HUES48 (cell line): ENCODE measurements around the gene LRBA.

ENCODE experiments used
- H3K27ac ChIP-seq: one replicate; pipeline ENCODE4 v1.7.0; 2013; ENCODE audit warnings: low read depth, low read length, inconsistent platforms
- H3K27me3 ChIP-seq: 2 replicates; pipeline ENCODE4 v1.6.1; 2013; ENCODE audit warnings: mild to moderate bottlenecking, low read length; ENCODE audit not compliant: control insufficient read depth, insufficient read depth
- H3K36me3 ChIP-seq: 2 replicates; pipeline ENCODE4 v1.6.1; 2013; ENCODE audit warnings: low read length; ENCODE audit not compliant: control insufficient read depth, insufficient read depth
- H3K4me1 ChIP-seq: 2 replicates; pipeline ENCODE4 v1.6.1; 2013; ENCODE audit warnings: mild to moderate bottlenecking, low read length; ENCODE audit not compliant: control insufficient read depth, insufficient read depth
- H3K4me3 ChIP-seq: 2 replicates; pipeline ENCODE4 v1.5.1; 2013; ENCODE audit warnings: mild to moderate bottlenecking, low read depth, low read length
- H3K9ac ChIP-seq: 2 replicates; pipeline ENCODE4 v1.6.1; 2013; ENCODE audit warnings: mild to moderate bottlenecking, low read depth, low read length, moderate library complexity
- H3K9me3 ChIP-seq: 2 replicates; pipeline ENCODE4 v1.6.1; 2013; ENCODE audit warnings: low read length; ENCODE audit not compliant: control insufficient read depth, insufficient read depth

The LRBA gene

DNA sequence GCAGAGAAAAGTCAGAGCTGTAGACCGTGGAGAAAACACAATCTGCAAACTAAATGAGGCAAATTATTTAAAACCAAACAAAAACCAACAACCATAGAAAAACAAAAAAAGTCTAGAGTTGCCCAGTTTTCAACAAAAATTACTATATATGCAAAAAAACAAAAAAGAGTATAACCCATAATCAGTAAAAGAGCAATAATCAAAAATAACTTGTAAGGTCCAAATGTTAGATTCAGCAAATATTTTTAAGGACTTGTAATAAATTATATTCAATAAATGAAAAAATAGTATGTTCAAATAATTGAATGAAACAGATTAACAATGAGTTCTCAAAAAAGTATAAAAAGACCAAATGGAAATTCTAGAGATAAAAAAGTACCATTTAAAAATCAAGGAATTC lies 130.5 kb downstream of the LRBA start:
- Histone ChIP-seq H3K27ac (no peak overlapping the region), H3K36me3 (0 out of 2 replicates have a peak, but pooled peaks cover 14% of the 10 kb centered on the region), H3K9ac (no peak overlapping the region), H3K4me3 (no peak overlapping the region), H3K27me3 (no peaks in the 10 kb centered on the region), H3K9me3 (no peaks in the 10 kb centered on the region; the same call in 1 of the 2 replicates), H3K4me1 (no peaks in the 10 kb centered on the region)

DNA sequence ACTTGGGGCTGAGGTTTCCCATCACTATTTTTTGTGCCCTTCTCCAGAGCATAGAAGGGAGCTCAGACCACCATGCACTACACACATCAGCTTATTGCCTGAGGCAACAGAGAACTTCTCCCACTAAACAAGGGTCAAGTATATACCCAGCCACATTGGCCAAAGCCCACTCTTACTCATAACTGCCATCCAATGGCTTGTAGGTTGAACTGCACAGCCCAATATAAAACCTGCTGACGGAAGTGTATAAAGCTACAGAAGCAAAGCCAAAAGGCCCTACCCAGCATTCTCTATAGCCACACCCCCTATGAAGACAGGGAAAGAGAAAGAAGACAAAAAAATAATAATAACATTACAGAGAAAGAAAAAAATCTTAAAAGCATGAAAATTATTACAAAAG lies 139.7 kb downstream of the LRBA start:
- H3K4me3 ChIP-seq = no peak overlapping the region
- H3K27me3 ChIP-seq = no peaks in the 10 kb centered on the region
- no peak overlapping the region for H3K9ac ChIP-seq
- peaks cover 15% of the 10 kb centered on the region for H3K36me3 ChIP-seq
- no peak overlapping the region for H3K27ac ChIP-seq
- no peaks in the 10 kb centered on the region for H3K4me1 ChIP-seq
- H3K9me3 ChIP-seq = no peaks in the 10 kb centered on the region; the same call in 1 of the 2 replicates

DNA sequence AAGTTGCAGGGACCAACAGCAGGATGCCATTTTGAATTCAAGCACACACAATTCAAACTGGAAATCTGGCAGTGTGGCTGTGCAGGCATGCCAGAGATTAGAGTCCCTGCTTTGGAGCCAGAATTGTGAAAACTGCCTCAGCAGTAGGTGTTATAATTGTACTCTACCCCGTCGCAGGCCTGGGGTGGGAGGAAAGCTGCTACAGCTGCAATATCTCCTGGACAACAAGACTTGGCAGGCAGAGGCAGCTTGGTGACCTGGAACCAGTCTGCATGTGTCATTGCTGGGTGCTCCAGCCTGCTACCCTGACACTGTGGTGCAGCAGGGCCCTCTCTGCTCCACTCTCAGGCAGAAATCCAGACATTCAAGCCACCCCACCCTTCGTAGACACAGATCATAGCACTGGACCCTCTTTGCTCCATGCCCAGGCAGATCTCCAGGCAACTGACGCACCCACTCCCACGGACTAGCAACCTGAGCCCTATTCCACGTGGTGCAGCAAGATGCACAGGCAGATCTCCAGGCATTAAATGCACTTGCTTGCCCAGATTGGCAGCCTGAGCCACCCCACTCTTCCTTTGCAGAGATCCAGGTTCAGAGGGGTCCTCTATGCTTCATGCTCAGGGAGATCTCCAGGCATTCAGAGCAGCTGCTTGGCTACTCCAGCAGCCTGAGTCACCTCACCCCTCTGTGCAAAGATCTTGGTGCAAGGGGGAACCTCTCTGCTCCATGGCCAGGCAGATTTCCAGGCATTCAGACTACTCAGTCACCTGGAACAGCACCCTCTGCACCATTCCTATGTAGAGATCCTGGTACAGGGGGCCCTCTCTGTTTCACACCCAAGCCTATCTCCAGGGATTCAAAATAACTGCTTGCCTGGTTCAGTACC lies 140.5 kb downstream of the LRBA start:
- Histone ChIP-seq H3K4me1 (no peaks in the 10 kb centered on the region), H3K9me3 (no peaks in the 10 kb centered on the region), H3K27ac (no peak overlapping the region), H3K4me3 (no peak overlapping the region), H3K36me3 (peaks cover 11% of the 10 kb centered on the region), H3K9ac (no peak overlapping the region), H3K27me3 (no peaks in the 10 kb centered on the region)

DNA sequence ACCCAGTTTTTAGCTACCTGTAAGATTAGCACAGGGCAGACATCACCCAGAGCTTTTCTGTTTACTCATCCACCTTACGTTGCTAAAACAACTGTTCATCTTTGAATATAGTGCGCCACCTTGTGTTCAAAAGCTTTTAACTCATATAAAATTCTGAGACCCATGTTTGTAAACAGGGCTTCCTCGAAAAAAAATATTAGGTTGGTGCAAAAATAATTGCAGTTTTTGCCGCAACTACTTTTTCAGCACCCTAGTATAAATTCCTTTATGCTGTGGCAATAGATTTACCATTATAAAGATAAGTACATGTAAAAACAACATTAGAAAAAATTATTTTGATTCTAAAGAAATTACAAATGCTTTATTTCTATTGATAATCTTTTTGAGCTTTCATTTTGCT lies 147.9 kb downstream of the LRBA start:
- H3K27me3 ChIP-seq = no peaks in the 10 kb centered on the region
- H3K9me3 ChIP-seq = no peaks in the 10 kb centered on the region
- H3K9ac ChIP-seq = no peak overlapping the region
- H3K4me3 ChIP-seq = no peak overlapping the region
- no peaks in the 10 kb centered on the region for H3K4me1 ChIP-seq
- peaks cover 22% of the 10 kb centered on the region for H3K36me3 ChIP-seq
- H3K27ac ChIP-seq = no peak overlapping the region

DNA sequence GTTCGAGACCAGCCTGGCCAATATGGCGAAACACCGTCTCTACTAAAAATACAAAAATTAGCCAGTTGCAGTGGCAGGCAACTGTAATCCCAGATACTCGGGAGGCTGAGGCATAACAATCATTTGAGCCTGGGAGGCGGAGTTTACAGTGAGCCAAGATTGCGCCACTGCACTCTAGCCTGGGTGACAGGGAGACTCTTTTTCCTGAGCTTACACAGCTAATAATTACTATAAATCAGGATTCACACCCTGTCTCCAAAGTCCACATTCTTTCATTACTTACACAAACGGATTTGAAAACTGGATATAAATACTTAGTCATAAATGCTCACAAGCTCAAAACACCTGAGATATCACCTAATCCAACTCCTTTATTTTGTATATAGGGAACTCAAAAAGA lies 151.6 kb downstream of the LRBA start:
- peaks cover 10% of the 10 kb centered on the region; the same call in 1 of the 2 replicates for H3K36me3 ChIP-seq

DNA sequence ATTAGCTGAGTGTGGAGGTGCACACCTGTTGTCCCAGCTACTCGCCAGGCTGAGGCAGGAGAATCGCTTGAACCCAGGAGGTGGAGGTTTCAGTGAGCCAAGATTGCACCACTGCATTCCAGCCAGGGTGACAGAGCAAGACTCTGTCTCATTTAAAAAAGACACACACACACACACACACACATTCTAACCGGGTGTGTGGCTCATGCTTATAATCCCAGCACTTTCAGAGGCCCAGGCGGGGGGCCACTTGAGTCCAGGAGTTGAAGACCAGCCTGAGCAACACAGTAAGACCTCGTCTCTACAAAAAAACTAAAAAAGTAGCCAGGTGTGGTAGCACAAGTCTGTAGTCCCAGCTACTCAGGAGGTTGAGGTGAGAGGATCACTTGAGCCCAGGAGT lies 152.3 kb downstream of the LRBA start:
- H3K4me1 ChIP-seq = no peaks in the 10 kb centered on the region
- H3K27ac ChIP-seq = no peak overlapping the region
- H3K27me3 ChIP-seq = no peaks in the 10 kb centered on the region
- H3K4me3 ChIP-seq = no peak overlapping the region
- H3K9me3 ChIP-seq = no peaks in the 10 kb centered on the region
- 0 out of 2 replicates have a peak, but pooled peaks cover 5% of the 10 kb centered on the region for H3K36me3 ChIP-seq
- H3K9ac ChIP-seq = no peak overlapping the region

More for the DNA sequence above, 151.6 kb downstream of the LRBA start:
- Histone ChIP-seq H3K27ac (no peak overlapping the region), H3K9me3 (no peaks in the 10 kb centered on the region), H3K4me3 (no peak overlapping the region), H3K27me3 (no peaks in the 10 kb centered on the region), H3K4me1 (no peaks in the 10 kb centered on the region), H3K9ac (no peak overlapping the region)

DNA sequence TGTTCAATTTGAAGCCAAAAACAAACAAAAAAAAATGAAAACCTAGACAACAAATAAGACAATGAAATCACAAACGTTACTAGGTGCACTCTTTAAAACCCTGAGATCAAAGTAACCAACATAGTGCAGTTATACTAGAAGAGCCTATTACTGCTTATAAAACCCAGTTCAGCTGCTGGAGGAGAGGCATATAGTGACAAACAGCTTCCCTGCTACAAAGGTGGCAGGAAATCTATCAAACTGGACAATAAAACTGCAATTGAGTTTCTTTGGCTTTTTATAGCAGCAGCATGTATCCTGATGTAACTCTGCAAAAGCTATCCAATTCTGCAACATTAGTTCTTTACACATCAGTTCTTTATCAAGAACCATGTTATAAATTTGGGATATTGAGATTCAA lies 155.6 kb downstream of the LRBA start:
- Histone ChIP-seq H3K9me3 (no peaks in the 10 kb centered on the region), H3K36me3 (no peaks in the 10 kb centered on the region), H3K9ac (no peak overlapping the region), H3K4me1 (peaks cover 7% of the 10 kb centered on the region; the same call in 1 of the 2 replicates), H3K4me3 (no peak overlapping the region), H3K27ac (no peak overlapping the region), H3K27me3 (no peaks in the 10 kb centered on the region)

DNA sequence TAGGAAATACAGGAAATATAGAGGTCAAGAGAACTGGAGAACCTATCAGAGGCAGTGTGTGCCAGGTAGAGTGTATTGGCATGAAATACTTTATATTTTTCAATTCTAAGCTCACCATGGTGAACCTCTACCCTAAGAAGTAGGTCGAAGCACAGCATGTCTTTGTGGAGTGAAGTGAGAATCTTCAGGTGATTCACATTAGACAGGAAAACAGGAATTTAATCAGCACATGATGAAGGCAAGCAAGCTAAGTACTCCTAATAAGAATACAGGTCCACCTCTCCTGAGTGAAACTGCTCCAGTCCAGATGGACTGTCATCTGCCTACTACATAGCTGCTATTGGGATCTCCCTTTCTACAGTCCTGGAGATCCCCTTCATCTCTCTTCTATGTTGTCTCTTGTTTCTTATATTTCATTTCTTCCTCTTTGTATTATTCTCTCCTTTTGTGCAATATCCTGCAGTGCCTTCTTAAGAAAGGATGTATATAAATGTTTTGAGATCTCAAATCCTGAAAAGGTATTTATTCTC lies 159.0 kb downstream of the LRBA start:
- H3K27ac ChIP-seq = no peak overlapping the region
- H3K36me3 ChIP-seq = peaks cover 21% of the 10 kb centered on the region
- no peak overlapping the region for H3K4me3 ChIP-seq
- no peaks in the 10 kb centered on the region for H3K9me3 ChIP-seq
- H3K9ac ChIP-seq = no peak overlapping the region
- peaks cover 9% of the 10 kb centered on the region; the same call in 1 of the 2 replicates for H3K4me1 ChIP-seq
- no peaks in the 10 kb centered on the region for H3K27me3 ChIP-seq

DNA sequence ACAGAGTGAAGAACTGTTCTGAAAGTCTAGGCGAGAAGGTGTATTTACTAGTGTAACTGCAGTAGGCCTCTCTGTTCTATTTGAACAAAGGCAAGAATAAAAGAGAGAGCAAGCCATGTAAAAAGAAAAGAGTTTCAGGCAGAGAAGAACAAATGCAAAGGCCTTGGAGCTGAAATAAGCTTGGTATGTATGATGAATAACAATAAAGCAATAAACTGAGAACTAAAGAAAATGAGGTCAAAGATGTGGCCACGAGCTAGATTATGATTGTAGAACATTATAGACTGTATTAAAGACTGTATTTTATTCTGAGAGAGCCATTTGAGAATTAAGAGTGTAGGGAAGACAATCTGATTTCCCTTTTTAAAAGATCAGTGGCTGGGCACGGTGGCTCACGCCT lies 160.5 kb downstream of the LRBA start:
- Histone ChIP-seq H3K9ac (no peak overlapping the region), H3K4me3 (no peak overlapping the region), H3K27me3 (no peaks in the 10 kb centered on the region)

DNA sequence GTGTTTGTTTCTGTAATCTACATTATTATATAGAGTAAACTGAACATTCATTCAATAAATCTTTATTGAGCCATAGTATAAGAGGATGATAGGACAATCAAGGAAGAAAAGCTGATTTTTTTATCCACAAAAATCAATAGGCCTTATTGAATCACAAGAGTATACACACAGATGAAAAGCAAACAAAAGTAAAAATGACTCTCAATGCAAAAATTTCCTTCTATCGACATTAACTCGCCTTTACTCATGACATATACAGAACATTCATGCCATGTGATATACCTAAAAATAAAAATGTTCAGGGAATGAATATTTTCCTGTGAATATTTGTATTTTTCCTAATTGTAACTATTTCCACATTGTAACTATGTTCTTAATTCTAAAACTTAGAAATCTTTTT lies 161.2 kb downstream of the LRBA start:
- Histone ChIP-seq H3K27me3 (no peaks in the 10 kb centered on the region), H3K9me3 (no peaks in the 10 kb centered on the region), H3K9ac (no peak overlapping the region)

More for the DNA sequence above, 160.5 kb downstream of the LRBA start:
- Histone ChIP-seq H3K36me3 (peaks cover 34% of the 10 kb centered on the region), H3K9me3 (no peaks in the 10 kb centered on the region), H3K4me1 (peaks cover 9% of the 10 kb centered on the region; the same call in 1 of the 2 replicates), H3K27ac (no peak overlapping the region)

DNA sequence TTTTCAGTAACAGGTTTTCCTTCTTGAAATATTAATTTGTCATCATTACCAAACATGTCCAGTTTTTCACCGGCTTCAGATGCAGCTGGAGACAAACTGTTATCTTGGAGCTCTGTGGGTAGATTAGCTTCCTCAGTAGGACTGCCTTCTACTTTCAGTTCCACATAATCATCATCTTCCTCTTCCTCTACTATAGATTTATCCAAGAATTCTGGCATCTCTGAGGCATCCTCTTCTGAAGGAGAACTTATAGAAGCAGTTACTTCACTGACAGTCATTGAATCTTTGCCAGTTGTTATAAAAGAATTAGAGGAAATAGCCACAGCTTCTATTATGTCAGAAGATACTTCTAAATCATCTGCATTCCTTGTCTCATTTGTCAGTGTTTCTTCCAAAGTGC lies 162.9 kb downstream of the LRBA start:
- peaks cover 15% of the 10 kb centered on the region; the same call in 1 of the 2 replicates for H3K4me1 ChIP-seq
- no peak overlapping the region for H3K9ac ChIP-seq
- peaks cover 45% of the 10 kb centered on the region for H3K36me3 ChIP-seq
- H3K27me3 ChIP-seq = no peaks in the 10 kb centered on the region
- H3K9me3 ChIP-seq = no peaks in the 10 kb centered on the region
- H3K4me3 ChIP-seq = no peak overlapping the region
- H3K27ac ChIP-seq = no peak overlapping the region

More for the DNA sequence above, 161.2 kb downstream of the LRBA start:
- H3K4me3 ChIP-seq = no peak overlapping the region
- peaks cover 15% of the 10 kb centered on the region; the same call in 1 of the 2 replicates for H3K4me1 ChIP-seq
- peaks cover 40% of the 10 kb centered on the region for H3K36me3 ChIP-seq
- no peak overlapping the region for H3K27ac ChIP-seq
